NCI-H510A treated with DMSO at 0.1 percent for 48 hours (cell line): ENCODE data around the gene FBXO11.
"Not testable (repeated sequence)": the region's sequence is repeated elsewhere in the genome, so short reads cannot be mapped to it uniquely, and the experiment has no call there.

Experiments
- DNase-seq: peaks from one replicate; lab custom pipeline; 2025; lab: John Stamatoyannopoulos, UW

Gene FBXO11

DNA sequence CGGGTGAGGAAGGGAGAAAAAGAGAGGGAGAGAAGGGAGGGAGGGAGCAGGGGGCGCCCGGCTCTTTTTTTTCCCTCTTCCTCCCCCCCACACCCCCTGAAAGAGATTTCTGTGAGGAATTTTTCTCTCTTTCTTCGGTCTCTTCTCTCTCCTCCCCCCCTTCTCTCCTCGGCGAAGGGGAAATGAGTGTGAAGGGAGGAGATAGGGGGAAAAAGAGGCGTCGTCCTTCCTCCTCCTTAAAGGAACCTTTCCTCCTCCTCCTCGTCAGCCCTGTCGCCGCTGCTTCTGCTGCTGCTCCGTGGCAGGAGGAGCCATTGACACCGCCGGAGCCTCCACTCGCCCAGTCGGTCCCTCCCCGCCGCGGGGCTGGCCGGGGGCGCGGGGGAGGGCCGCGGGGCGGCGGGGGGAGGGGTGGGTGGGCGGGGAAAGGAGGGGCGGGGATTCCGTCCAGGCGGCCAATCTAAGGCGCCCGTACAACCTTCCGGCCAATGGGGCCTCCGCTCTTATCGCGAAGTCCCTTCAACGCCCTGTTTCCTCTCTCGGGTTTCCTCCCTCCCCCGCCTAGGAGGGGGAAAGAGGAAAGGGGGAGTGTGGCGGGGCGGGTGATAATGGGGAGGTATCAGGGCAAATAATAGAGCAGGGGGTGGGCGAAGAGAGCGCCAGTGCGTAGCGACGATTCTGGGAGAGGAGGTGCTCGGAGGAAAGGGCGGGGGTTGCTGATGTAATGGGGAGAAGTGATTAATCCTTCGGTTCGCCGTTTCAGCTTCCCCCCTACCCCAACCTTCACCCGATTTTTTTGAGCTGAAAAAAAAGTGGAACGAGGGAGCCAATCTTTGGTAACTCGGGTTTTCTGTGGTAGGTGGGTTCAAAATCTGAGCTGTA is at the start of gene FBXO11:
TSS of gene FBXO11 (minus strand) at position 342 of the 882 bp plus-strand sequence. CDS start 778 bp downstream, outside the sequence.
- DNase-seq = peak; percentile 97

DNA sequence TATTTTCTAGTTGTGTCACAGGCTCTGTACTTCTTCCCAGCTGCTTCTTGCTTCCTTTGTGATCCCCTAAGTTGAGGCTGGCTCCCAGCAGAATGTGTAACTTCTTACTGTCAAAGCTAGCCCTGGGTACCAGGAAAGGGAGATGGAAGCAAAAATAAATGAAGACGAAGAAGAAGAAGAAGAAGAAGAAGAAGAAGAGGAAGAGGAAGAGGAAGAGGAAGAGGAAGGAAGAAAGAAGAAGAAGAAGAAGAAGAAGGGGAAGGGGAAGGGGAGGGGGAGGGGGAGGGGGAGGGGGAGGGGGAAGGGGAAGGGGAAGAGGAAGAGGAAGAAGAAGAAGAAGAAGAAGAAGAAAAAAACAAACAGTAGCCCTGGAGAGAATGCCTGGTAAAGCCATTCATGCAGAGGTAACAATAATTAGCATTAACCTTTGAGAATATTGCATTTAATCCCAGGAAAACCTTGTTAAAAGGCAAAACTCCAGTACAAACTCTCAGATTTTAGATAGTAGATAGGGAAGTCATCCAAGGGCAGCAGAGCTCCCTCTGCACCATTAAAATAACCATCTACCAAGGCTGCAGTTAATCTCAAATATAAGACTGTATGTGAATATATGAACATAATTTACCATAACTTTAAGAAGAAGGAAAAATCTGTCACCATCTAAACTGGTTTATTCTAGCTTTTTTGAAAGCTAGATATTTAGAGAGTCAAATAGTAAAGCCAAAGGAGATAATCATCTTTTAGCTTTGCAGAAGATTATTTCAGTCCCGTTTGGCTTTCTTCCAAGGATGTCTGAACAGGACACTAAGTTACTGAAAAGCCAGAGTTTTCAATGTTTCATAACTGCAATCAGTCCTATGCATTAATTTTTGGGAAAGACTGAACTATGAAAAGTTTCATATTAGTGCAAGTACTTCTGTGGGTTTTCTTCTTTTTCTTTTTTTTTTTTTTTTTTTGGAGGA is 44.3 kb upstream of the FBXO11 start:
- DNase-seq = no peak

DNA sequence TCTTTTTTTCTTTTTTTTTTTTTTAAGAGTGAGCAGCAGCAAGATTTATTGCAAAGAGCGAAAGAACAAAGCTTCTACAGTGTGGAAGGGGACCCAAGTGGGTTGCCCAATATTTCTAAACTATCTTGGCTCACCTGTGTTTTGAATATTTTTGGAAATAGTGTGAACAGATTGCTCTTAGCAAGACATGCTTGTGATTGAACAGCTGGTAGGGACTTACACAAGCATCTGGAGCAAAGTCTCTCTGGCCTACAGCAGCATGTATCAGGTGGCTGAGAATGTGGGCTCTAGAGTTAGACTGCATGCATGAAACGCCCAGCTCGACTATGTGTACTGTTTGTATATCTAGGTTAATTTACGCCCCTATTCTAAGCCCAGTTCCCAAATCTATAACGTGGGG is 40.3 kb upstream of the FBXO11 start:
- no peak for DNase-seq

GRCh38 chr2:47945046-47945781 is 38.9 kb upstream of the FBXO11 start:
- no peak for DNase-seq

- DNase-seq = no peak
Observed at GRCh38 chr2:47941936-47942335, 35.6 kb upstream of the FBXO11 start.

GRCh38 chr2:47937677-47938076 is 31.4 kb upstream of the FBXO11 start:
- no peak for DNase-seq

GRCh38 chr2:47935071-47935470 is 28.8 kb upstream of the FBXO11 start:
- no peak for DNase-seq

GRCh38 chr2:47918043-47918442 is 11.7 kb upstream of the FBXO11 start:
- no peak for DNase-seq

GRCh38 chr2:47917276-47917961 is 11.1 kb upstream of the FBXO11 start:
- DNase-seq = no peak

GRCh38 chr2:47916412-47916811 is 10.1 kb upstream of the FBXO11 start:
- DNase-seq = no peak

DNA sequence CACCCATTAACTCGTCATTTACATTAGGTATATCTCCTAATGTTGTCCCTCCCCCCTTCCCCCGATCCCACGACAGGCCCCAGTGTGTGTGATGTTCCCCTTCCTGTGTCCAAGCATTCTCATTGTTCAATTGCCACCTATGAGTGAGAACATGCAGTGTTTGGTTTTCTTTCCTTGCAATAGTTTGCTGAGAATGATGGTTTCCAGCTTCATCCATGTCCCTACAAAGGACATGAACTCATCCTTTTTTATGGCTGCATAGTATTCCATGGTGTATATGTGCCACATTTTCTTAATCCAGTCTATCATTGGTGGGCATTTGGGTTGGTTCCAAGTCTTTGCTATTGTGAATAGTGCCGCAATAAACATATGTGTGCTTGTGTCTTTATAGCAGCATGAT is 4.4 kb upstream of the FBXO11 start:
- DNase-seq = not testable (repeated sequence)

DNA sequence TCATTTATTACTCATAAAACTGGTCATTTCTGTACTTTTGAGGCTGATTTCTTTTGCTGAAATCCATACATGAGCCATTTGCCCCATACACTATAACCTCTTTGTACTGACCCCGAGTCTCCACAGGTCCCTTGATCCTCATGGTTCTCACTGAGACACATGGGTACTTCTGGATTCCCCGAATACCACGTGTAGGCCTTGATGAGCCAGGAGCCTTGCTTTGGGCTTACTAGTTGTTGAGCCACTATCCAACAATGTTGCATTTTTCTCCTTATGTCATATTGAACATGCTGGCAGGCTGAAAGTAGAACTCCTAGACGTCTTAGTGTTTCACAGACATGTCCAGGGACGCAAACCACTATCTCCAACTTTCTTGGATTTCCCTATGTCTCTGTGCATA is 2.4 kb upstream of the FBXO11 start:
- no peak for DNase-seq

DNA sequence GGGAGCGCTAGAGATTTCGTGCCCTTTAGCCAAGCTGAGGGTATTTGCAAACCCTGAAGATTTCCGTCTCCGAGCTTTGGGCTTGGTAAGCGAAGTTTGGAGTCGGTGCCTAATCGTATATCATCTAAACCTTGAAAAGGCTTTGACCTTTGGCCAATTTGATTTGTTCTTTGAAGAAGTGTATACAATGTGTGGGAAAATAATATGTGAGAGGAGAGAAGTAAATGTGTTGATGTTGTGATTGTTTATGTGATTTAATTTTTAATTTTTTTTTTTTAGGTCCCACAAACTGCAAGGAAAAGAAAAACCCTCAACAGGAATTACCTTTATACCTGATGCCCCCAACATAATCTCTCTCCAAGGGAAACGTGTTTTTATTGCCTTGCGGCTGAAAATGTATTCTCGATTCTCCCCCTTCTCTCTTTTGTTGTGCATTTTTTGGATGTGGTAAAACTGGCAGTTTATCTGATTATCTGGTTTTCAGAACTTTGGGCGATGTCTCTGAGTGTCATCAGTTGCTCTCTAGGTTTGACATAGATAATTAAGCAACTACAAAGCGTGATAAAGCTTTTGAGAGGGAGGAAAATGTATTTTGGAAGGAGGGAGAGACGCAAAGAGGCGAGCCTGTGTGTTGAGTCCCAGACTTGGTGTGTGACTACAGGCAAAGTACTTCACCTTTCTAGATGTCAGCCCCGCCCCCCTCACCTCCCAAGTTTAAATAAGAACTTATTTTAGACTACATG is 912 bp upstream of the FBXO11 start:
- DNase-seq = peak; percentile 93

GRCh38 chr2:47905386-47906156 is 727 bp downstream of the FBXO11 start:
- peak; percentile 67 for DNase-seq

- DNase-seq = no peak
Observed at GRCh38 chr2:47903781-47904490, 2.4 kb downstream of the FBXO11 start.

DNA sequence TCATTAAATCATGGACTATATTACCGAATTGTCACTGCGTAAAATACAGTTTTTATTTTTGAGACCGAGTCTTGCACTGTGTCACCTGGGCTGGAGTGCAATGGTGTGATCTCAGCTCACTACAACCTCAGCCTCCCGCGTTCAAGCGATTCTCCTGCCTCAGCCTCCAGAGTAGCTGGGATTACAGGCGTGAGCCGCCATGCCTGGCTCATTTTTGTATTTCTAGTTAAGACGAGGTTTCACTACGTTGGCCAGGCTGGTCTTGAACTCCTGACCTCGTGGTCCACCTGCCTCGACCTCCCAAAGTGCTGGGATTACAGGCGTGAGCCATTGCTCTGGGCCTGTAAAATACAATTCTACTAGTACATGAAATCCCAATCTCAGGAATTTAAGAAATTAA is 4.4 kb downstream of the FBXO11 start:
- DNase-seq = not testable (repeated sequence)

DNA sequence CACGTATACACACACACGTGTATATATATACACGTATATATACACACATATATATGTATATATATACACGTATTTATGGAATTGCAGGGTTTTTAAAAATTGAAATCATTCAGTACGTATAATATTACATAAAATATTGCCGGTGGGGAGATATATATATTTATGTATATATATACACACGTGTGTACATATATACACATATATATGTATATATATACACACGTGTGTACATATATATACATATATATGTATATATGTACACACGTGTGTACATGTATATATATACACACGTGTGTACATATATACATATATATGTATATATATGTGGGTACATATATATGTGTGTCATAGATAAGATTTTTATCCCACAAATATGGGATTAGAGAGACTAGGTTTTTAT is 5.4 kb downstream of the FBXO11 start:
- DNase-seq = no peak

DNA sequence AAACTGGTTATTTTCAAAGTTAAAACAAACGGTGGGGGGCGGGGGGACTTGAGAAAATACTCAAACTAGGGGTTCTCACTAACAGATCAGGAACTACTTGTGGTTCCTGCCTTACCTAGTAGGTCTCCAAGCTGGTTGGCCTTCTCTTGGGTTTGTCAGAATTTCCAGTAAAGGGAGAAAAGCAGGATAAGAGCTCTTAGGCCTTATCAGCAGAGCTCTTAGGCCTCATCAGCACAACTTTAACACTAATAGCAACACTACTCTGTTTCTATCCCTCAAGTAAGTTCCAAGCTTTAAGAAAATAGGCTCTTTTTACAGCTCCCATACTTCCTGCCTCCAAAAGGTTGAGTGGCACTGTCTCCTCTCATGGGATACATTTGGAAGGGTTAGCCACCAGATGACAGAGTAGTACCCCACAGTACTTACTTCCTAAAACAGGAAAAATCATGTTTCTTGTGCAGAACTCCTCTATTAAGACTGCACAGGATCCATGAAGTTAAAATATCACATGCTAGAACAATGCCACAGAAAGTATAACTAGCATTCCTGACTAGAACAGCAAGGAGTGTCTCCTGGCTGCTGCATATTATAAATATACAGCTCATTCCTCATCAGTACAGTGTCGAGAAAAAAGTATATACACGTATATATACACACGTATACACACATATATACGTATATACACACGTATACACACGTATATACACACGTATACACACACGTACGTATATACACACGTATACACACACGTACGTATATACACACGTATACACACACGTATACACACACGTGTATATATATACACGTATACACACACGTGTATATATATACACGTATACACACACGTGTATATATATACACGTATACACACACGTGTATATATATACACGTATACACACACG is 6.1 kb downstream of the FBXO11 start:
- DNase-seq = no peak
